Lower leg skin (tissue), 3 donors: ENCODE results near the gene GSC2.

ENCODE experiments used
- POLR2A ChIP-seq, 2 donors: fragments of 450-650 bp; IDR thresholded peaks; one replicate each; pipeline ENCODE4 v1.6.1; 2016 to 2017; ENCODE audit warnings: antibody characterized with exemption in 2 of 2, mild to moderate bottlenecking in 1 of 2, moderate library complexity in 1 of 2
- TF ChIP-seq, protein P1 (sequence below), 3 donors: fragments of 450-650 bp; IDR thresholded peaks; one replicate each; pipeline ENCODE4 v1.5.1; 2016; ENCODE audit warnings: antibody characterized with exemption in 3 of 3, mild to moderate bottlenecking in 3 of 3, moderate library complexity in 2 of 3

DNA sequence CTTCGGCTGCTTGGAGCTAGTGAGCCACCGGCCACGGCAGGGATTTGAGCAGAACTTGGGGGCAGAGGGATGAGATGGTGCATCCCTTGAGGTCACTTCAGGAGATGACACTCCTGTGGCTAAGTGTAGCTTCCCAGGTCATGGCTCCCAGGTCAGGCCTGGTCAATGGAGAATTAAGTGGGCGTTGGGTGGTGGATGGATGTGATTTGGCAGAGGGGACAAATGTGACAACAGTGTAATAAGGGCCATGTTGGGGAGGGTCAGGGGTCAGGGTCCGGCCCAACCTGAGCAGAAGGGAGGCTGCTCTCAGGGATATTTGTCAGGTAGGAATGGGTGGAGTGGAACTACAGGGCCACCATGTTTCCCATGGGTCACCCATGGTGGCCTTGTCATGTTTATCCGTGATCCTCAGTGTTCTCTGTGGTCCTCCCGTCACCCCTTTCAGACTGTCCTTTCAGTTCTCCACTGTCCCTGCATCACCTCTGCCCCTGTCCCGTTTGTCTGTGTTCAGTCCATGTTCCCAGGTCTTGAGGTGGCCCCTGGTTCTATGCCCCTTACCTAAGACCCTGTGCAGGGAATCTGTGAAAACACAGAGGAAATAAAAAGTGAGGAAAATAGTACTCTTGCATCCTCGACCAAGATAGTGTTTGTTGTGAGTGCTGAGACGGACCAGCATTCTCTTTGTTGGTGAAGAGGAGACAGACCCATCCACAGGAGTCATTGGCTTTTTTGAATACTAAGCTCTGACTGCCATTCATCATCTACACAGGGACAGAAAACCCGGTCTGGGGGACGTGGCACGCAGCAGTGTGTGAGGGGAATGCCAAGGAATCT, 22.3 kb upstream of the GSC2 start:
- TF ChIP-seq, protein P1, sequence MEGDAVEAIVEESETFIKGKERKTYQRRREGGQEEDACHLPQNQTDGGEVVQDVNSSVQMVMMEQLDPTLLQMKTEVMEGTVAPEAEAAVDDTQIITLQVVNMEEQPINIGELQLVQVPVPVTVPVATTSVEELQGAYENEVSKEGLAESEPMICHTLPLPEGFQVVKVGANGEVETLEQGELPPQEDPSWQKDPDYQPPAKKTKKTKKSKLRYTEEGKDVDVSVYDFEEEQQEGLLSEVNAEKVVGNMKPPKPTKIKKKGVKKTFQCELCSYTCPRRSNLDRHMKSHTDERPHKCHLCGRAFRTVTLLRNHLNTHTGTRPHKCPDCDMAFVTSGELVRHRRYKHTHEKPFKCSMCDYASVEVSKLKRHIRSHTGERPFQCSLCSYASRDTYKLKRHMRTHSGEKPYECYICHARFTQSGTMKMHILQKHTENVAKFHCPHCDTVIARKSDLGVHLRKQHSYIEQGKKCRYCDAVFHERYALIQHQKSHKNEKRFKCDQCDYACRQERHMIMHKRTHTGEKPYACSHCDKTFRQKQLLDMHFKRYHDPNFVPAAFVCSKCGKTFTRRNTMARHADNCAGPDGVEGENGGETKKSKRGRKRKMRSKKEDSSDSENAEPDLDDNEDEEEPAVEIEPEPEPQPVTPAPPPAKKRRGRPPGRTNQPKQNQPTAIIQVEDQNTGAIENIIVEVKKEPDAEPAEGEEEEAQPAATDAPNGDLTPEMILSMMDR (IDR thresholded peaks at IDR 0.05), result no peak
- TF ChIP-seq POLR2A (IDR thresholded peaks at IDR 0.05), result no peak
